ENCODE measurements around the gene TRPM3. TPM values are rescaled to one million over a fixed set of nuclear protein-coding genes. Genes with fewer than 3 reads are reported as not detected.

The TRPM3 gene
- total RNA-seq, 1 donor = under 0.01 TPM

DNA sequence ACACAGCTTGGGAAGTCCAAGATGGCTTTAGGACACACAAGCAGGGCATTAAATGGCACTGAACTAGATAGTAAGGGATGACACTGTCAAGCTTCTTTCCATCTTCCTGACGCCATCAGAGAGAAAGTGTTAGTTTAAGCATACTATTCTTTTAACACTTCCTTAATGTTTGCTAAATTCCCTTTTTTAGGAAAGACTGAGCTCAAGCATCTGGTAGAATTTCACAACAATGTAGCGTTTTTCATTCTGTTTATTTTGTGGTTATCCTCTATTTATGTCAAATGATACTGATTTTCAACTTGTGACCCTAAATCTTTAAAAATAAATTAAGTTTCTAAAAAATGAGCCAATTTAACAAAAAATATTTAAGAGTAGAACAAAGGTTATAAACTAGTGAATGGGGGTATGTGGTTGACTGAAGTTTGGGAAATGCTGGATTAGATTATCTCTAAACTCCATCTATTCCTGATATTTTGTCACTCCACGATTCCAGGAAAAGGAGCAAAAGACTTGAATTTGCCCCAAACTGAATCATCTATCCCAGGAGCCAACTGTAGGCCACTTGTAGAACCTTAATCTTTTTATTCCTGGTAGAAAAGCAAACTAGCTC, 559.5 kb downstream of the TRPM3 start:
- peak; percentile 90 for DNase-seq (ENCODE audit: low read depth)

GRCh38 chr9:70561111-70561510, 560.3 kb downstream of the TRPM3 start:
- H3K4me3 ChIP-seq (ENCODE audit: low read depth, low read length) = no peak overlapping the region
- DNase-seq (ENCODE audit: low read depth) = peak; percentile 36

More for the DNA sequence above, 559.5 kb downstream of the TRPM3 start:
- no peak overlapping the region for H3K4me3 ChIP-seq (ENCODE audit: low read depth, low read length)
- TF ChIP-seq, protein P1, sequence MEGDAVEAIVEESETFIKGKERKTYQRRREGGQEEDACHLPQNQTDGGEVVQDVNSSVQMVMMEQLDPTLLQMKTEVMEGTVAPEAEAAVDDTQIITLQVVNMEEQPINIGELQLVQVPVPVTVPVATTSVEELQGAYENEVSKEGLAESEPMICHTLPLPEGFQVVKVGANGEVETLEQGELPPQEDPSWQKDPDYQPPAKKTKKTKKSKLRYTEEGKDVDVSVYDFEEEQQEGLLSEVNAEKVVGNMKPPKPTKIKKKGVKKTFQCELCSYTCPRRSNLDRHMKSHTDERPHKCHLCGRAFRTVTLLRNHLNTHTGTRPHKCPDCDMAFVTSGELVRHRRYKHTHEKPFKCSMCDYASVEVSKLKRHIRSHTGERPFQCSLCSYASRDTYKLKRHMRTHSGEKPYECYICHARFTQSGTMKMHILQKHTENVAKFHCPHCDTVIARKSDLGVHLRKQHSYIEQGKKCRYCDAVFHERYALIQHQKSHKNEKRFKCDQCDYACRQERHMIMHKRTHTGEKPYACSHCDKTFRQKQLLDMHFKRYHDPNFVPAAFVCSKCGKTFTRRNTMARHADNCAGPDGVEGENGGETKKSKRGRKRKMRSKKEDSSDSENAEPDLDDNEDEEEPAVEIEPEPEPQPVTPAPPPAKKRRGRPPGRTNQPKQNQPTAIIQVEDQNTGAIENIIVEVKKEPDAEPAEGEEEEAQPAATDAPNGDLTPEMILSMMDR (IDR thresholded peaks at IDR 0.05; ENCODE audit: insufficient read depth, low read depth, low read length) = no peak

DNA sequence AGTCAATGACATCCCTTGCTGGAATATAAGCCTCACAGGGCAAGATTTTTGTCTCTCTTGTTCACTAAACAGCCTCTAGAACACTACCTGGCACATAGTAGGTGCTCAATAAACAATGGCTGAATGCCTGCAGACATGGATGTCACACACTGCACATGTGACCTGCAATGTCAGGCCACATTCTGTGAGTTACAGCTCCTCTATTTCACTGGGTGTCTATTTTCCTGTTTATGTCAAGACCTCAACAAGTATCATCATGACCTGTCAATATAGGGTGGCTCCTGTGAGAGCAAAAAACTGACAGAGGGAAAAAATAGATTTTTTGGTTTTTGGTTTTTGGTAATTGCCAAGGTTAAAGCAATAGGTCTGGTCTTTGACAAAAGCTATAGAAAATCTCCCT, 562.3 kb downstream of the TRPM3 start:
- H3K4me3 ChIP-seq (ENCODE audit: low read depth, low read length) = no peak overlapping the region
- TF ChIP-seq, protein P1 (IDR thresholded peaks at IDR 0.05; ENCODE audit: insufficient read depth, low read depth, low read length) = no peak
- no peak for DNase-seq (ENCODE audit: low read depth)

More at GRCh38 chr9:70561111-70561510, 560.3 kb downstream of the TRPM3 start:
- TF ChIP-seq, protein P1 (IDR thresholded peaks at IDR 0.05; ENCODE audit: insufficient read depth, low read depth, low read length) = no peak

- TF ChIP-seq, protein P1 (IDR thresholded peaks at IDR 0.05; ENCODE audit: insufficient read depth, low read depth, low read length) = no peak
- no peak overlapping the region for H3K4me3 ChIP-seq (ENCODE audit: low read depth, low read length)
- DNase-seq (ENCODE audit: low read depth) = no peak
Measured at GRCh38 chr9:70557661-70558369, 563.6 kb downstream of the TRPM3 start.

DNA sequence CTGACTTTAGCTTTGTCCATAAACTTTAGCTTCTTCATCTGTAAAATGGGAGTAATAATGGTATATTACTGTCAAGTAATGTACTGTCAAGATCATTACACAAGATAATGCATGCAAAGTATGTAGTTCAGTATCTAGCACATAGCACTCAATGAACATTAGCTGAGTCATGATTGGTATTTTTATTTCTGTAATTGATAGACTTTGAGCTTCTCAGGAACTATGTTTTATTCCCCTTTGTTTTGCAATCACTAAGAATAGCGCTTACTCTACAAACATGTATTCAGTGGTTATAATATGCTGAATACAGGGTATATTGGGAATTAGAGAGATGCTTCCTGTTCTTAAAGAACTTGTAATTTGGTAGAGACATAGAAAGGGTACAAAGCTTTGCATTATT, 564.6 kb downstream of the TRPM3 start:
- no peak overlapping the region for H3K4me3 ChIP-seq (ENCODE audit: low read depth, low read length)
- DNase-seq (ENCODE audit: low read depth) = no peak
- TF ChIP-seq, protein P1 (IDR thresholded peaks at IDR 0.05; ENCODE audit: insufficient read depth, low read depth, low read length) = no peak

GRCh38 chr9:70554881-70555280, 566.5 kb downstream of the TRPM3 start:
- TF ChIP-seq, protein P1 (IDR thresholded peaks at IDR 0.05; ENCODE audit: insufficient read depth, low read depth, low read length) = no peak
- no peak for DNase-seq (ENCODE audit: low read depth)
- no peak overlapping the region for H3K4me3 ChIP-seq (ENCODE audit: low read depth, low read length)

Data from fibroblast of villous mesenchyme (primary cell).